Smooth muscle cell (in vitro differentiated cells): ENCODE measurements around the gene MUS81. TPM values are rescaled to one million over a fixed set of nuclear protein-coding genes. Genes with fewer than 3 reads are reported as not detected.

ENCODE experiments used
- DNase-seq: peaks from one replicate; lab custom pipeline; 2025; ENCODE audit not compliant: unreplicated experiment; lab: John Stamatoyannopoulos, UW
- H2AFZ ChIP-seq: fragments of 200-600 bp; sonication (generic); 2 replicates; pipeline ENCODE4 v1.6.0; 2016; ENCODE audit warnings: antibody characterized with exemption, low read depth, mild to moderate bottlenecking
- H3F3A ChIP-seq: fragments of 200-600 bp; sonication (generic); 2 replicates; pipeline ENCODE4 v1.6.0; 2017; ENCODE audit warnings: antibody characterized with exemption, low read depth
- H3K27ac ChIP-seq: fragments of 200-600 bp; sonication (generic); 2 replicates; pipeline ENCODE4 v1.5.1; 2016; ENCODE audit warnings: low read depth, mild to moderate bottlenecking
- H3K27me3 ChIP-seq: fragments of 200-600 bp; sonication (generic); 2 replicates; pipeline ENCODE4 v1.6.1; 2016; ENCODE audit warnings: low read depth, mild to moderate bottlenecking
- H3K36me3 ChIP-seq: fragments of 200-600 bp; sonication (generic); 2 replicates; pipeline ENCODE4 v1.5.1; 2016; ENCODE audit warnings: low read depth
- H3K4me1 ChIP-seq: fragments of 200-600 bp; sonication (generic); 2 replicates; pipeline ENCODE4 v1.5.1; 2016; ENCODE audit warnings: low read depth
- H3K4me2 ChIP-seq: fragments of 200-600 bp; sonication (generic); 2 replicates; pipeline ENCODE4 v1.6.0; 2016; ENCODE audit warnings: mild to moderate bottlenecking
- H3K4me3 ChIP-seq: fragments of 200-600 bp; sonication (generic); 2 replicates; pipeline ENCODE4 v1.5.1; 2016; ENCODE audit warnings: mild to moderate bottlenecking
- H3K79me2 ChIP-seq: fragments of 200-600 bp; sonication (generic); 2 replicates; pipeline ENCODE4 v1.6.0; 2016; ENCODE audit warnings: low read depth, mild to moderate bottlenecking
- H3K9ac ChIP-seq: fragments of 200-600 bp; sonication (generic); 2 replicates; pipeline ENCODE4 v1.6.0; 2016; ENCODE audit warnings: low read depth
- H3K9me3 ChIP-seq: fragments of 200-600 bp; sonication (generic); replicated peaks from 2 replicates; pipeline ENCODE4 v1.5.1; 2016; ENCODE audit warnings: low read depth
- H4K20me1 ChIP-seq: fragments of 200-600 bp; sonication (generic); 2 replicates; pipeline ENCODE4 v1.6.0; 2016; ENCODE audit warnings: low read depth
- CTCF ChIP-seq: fragments of 200-600 bp; sonication (generic); IDR thresholded peaks from 2 replicates; pipeline ENCODE4 v1.5.1; 2017; ENCODE audit warnings: borderline replicate concordance, mild to moderate bottlenecking, antibody characterized with exemption; ENCODE audit not compliant: insufficient read depth, poor library complexity, severe bottlenecking
- WGBS: methylation state at CpG from one replicate; pipeline ENCODE4 v1.1.7; 2016; ENCODE audit warnings: low lambda C conversion rate; 5-methylcytosine and 5-hydroxymethylcytosine counted together
- polyA plus RNA-seq: library from polyadenylated mRNA; unstranded; fragments of >200 nt; fragmentation: Nextera tagmentation; extraction: Ambion mirVana; gene quantifications from 2 replicates; pipeline ENCODE4 v1.2.1, GENCODE V29; 2016
- total RNA-seq: library from RNA; depleted of rRNA; stranded (reverse); fragments of >200 nt; gene quantifications from 2 replicates; pipeline ENCODE4 v1.2.3, GENCODE V29; 2014

Gene MUS81
- total and polyA plus RNA-seq, 2 experiments from 2014 or later, result 35.1 to 39.6 TPM

GRCh38 chr11:65859095-65859811 is 980 bp upstream of the MUS81 start:
- Histone ChIP-seq H3K27ac (peak overlapping the region; percentile 83), H3K4me3 (peak overlapping the region; percentile 96), H3K4me2 (peak overlapping the region; percentile 88), H3K27me3 (no peaks in the 10 kb centered on the region), H3K4me1 (peaks cover 16% of the 10 kb centered on the region), H3F3A (peaks cover 33% of the 10 kb centered on the region), H3K9me3 (no peaks in the 10 kb centered on the region), H4K20me1 (peaks cover 47% of the 10 kb centered on the region), H3K9ac (no peak overlapping the region), H2AFZ (peak overlapping the region; percentile 64), H3K36me3 (peaks cover 6% of the 10 kb centered on the region), H3K79me2 (peaks cover 62% of the 10 kb centered on the region)
- no peak for TF ChIP-seq CTCF
- WGBS, result under 1% methylated on average over 31 of the region's 46 CpGs
- peak; percentile 83 for DNase-seq

- 4% methylated on average over 16 of the region's 16 CpGs for WGBS
- peak overlapping the region; percentile 23 for H3K9ac ChIP-seq
- H3K36me3 ChIP-seq, result peaks cover under 1% of the 10 kb centered on the region
- peak overlapping the region; percentile 96 for H3K4me3 ChIP-seq
- DNase-seq, result no peak
- H3K4me1 ChIP-seq, result peaks cover 16% of the 10 kb centered on the region
- no peaks in the 10 kb centered on the region for H3K27me3 ChIP-seq
- H3K9me3 ChIP-seq, result no peaks in the 10 kb centered on the region
- no peak for TF ChIP-seq CTCF
- H4K20me1 ChIP-seq, result peaks cover 43% of the 10 kb centered on the region
- no peak overlapping the region for H2AFZ ChIP-seq
- H3F3A ChIP-seq, result peaks cover 33% of the 10 kb centered on the region
- peak overlapping the region; percentile 88 for H3K4me2 ChIP-seq
- peaks cover 57% of the 10 kb centered on the region for H3K79me2 ChIP-seq
- peak overlapping the region; percentile 83 for H3K27ac ChIP-seq
These were observed 388 bp upstream of the MUS81 start for GRCh38 chr11:65859812-65860277.

DNA sequence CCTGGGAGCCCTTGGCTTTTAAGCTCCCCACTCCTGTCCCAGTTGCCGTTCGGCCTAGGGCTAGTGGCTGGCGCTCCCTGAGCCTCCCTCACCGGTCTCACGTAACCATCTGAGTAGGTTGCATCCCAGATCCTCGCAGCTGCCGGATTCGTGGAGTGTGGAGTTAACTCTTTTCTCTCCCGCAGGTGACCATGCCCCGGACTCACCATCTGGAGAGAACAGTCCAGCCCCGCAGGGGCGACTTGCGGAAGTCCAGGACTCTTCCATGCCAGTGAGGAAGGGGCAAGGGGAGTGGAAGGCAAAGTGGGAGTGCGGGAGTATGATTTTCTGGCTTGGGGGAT is 902 bp downstream of the MUS81 start:
- peaks cover 11% of the 10 kb centered on the region for H3K4me1 ChIP-seq
- TF ChIP-seq CTCF, result no peak
- peaks cover 44% of the 10 kb centered on the region for H3K79me2 ChIP-seq
- peak overlapping the region; percentile 83 for H3K27ac ChIP-seq
- no peaks in the 10 kb centered on the region for H3K27me3 ChIP-seq
- no peak overlapping the region for H2AFZ ChIP-seq
- peak overlapping the region; percentile 96 for H3K4me3 ChIP-seq
- H3F3A ChIP-seq, result peaks cover 40% of the 10 kb centered on the region
- 7% methylated on average over 13 of the region's 14 CpGs for WGBS
- peak overlapping the region; percentile 73 for H3K9ac ChIP-seq
- peak overlapping the region; percentile 88 for H3K4me2 ChIP-seq
- H4K20me1 ChIP-seq, result peaks cover 42% of the 10 kb centered on the region
- no peaks in the 10 kb centered on the region for H3K36me3 ChIP-seq
- no peak for DNase-seq
- no peaks in the 10 kb centered on the region for H3K9me3 ChIP-seq
